Mesendoderm (in vitro differentiated cells): ENCODE results near the gene PRDX1.
"Not testable (repeated sequence)": the region's sequence is repeated elsewhere in the genome, so short reads cannot be mapped to it uniquely, and the experiment has no call there.

ENCODE experiments used
- DNase-seq: peaks from one replicate; pipeline ENCODE4 v3.0.0; 2013
- H2AK5ac ChIP-seq: 2 replicates; pipeline ENCODE4 v1.6.1; 2013; ENCODE audit warnings: low read length, inconsistent platforms
- H2BK120ac ChIP-seq: 2 replicates; pipeline ENCODE4 v1.6.1; 2013; ENCODE audit warnings: low read depth, mild to moderate bottlenecking, low read length, moderate library complexity, mixed read lengths
- H2BK15ac ChIP-seq: replicated peaks from 2 replicates; pipeline ENCODE4 v1.6.1; 2013; ENCODE audit warnings: low read depth, mild to moderate bottlenecking, moderate library complexity
- H2BK5ac ChIP-seq: 2 replicates; pipeline ENCODE4 v1.6.1; 2013; ENCODE audit warnings: low read length, inconsistent platforms
- H3K18ac ChIP-seq: 2 replicates; pipeline ENCODE4 v1.6.1; 2013; ENCODE audit warnings: mild to moderate bottlenecking, low read length, mixed read lengths
- H3K23ac ChIP-seq: one replicate; pipeline ENCODE4 v1.6.1; 2013; ENCODE audit warnings: low read length
- H3K27ac ChIP-seq: 2 replicates; pipeline ENCODE4 v1.5.1; 2013; ENCODE audit warnings: low read depth, mild to moderate bottlenecking, inconsistent platforms, low read length, moderate library complexity
- H3K27me3 ChIP-seq: 2 replicates; pipeline ENCODE4 v1.6.1; 2013; ENCODE audit warnings: low read length, control low read depth, mild to moderate bottlenecking, inconsistent platforms; ENCODE audit not compliant: insufficient read depth, poor library complexity
- H3K36me3 ChIP-seq: 2 replicates; pipeline ENCODE4 v1.6.1; 2013; ENCODE audit warnings: low read length, inconsistent platforms; ENCODE audit not compliant: control insufficient read depth, insufficient read depth
- H3K4ac ChIP-seq: one replicate; pipeline ENCODE4 v1.6.1; 2013; ENCODE audit warnings: low read depth, mild to moderate bottlenecking, low read length, moderate library complexity
- H3K4me1 ChIP-seq: 2 replicates; pipeline ENCODE4 v1.6.1; 2013; ENCODE audit warnings: low read depth, low read length, inconsistent platforms; ENCODE audit not compliant: control insufficient read depth
- H3K4me2 ChIP-seq: 2 replicates; pipeline ENCODE4 v1.6.1; 2013; ENCODE audit warnings: low read length
- H3K4me3 ChIP-seq: 2 replicates; pipeline ENCODE4 v1.5.1; 2013; ENCODE audit warnings: mild to moderate bottlenecking, low read length
- H3K56ac ChIP-seq: one replicate; pipeline ENCODE4 v1.6.1; 2013; ENCODE audit warnings: low read length
- H3K79me1 ChIP-seq: 2 replicates; pipeline ENCODE4 v1.6.1; 2013; ENCODE audit warnings: low read length, inconsistent platforms
- H3K79me2 ChIP-seq: 2 replicates; pipeline ENCODE4 v1.6.1; 2013; ENCODE audit warnings: mild to moderate bottlenecking, low read length; ENCODE audit not compliant: control insufficient read depth, insufficient read depth
- H3K9ac ChIP-seq: 2 replicates; pipeline ENCODE4 v1.6.1; 2013; ENCODE audit warnings: low read length, inconsistent platforms
- H4K5ac ChIP-seq: one replicate; pipeline ENCODE4 v1.6.1; 2013; ENCODE audit warnings: low read length
- H4K8ac ChIP-seq: one replicate; pipeline ENCODE4 v1.6.1; 2013; ENCODE audit warnings: low read depth, mild to moderate bottlenecking, control low read depth, low read length, moderate library complexity
- WGBS: extraction: QIAGEN DNeasy Blood & Tissue Kit; methylation state at CpG from one replicate; pipeline ENCODE4 v1.1.7; 2013; ENCODE audit warnings: low lambda C conversion rate, missing lambda C conversion rate; ENCODE audit not compliant: insufficient coverage; ENCODE audit errors: extremely low coverage; 5-methylcytosine and 5-hydroxymethylcytosine counted together

The PRDX1 gene

DNA sequence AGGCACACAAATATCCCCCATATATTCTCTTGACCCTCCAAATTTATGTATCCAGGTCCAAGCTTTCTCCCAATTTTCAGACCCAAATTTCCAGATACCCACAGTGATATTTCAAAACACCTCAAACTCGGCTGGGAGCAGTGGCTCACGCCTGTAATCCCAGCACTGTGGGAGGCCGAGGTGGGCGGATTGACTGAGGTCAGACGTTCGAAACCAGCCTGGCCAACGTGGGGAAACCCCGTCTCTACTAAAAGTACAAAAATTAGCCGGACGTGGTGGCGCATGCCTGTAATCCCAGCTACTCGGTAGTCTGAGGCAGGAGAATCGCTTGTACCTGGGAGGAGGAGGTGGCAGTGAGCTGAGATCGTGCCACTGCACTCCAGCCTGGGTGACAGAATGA, 32.3 kb downstream of the PRDX1 start:
- not testable (repeated sequence) for H3K36me3 ChIP-seq, H2BK5ac ChIP-seq, H3K79me1 ChIP-seq, H3K18ac ChIP-seq, H3K4me3 ChIP-seq, H3K4me1 ChIP-seq, H4K8ac ChIP-seq, H2BK120ac ChIP-seq, H2AK5ac ChIP-seq, H3K4me2 ChIP-seq, H3K79me2 ChIP-seq, DNase-seq, H3K4ac ChIP-seq, H2BK15ac ChIP-seq, H3K27ac ChIP-seq, H4K5ac ChIP-seq, H3K27me3 ChIP-seq, H3K23ac ChIP-seq
- H3K9ac ChIP-seq: peak overlapping the region; percentile 70
- peak overlapping the region; percentile 2 for H3K56ac ChIP-seq
- WGBS: no CpG with 5 or more reads among the region's 14 CpGs

DNA sequence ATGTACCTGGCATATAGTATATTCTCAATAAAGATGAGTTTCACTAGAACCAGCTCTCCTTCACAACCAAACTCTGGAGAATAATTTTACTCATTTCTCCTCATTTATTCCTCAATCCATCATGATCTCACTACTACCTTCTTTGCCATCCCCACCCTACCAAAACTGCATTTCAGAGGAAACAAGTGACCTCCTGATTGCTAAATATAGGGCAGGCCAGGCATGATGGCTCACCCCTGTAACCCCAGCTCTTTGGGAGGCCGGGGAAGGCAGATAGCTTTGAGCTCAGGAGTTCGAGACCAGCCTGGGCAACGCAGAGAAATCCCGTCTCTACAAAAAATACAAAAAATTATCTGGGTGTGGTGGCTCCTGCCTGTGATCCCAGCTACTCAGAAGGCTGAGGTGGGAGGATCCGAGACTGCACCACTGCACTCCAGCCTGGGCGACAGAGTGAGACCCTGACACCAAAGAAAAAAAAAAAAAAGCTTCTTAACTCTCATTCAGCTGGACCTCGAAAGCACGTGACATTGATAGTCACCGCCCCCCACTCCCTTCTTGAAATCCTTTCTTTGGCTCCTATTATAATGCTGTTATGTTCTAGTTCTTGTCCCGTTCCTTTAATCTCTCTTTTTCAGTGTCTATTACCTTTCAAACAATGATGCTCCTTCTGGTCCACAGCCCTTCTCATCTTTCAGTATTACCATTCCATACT, 32.9 kb downstream of the PRDX1 start:
- H2BK15ac ChIP-seq: no peak overlapping the region
- no peak overlapping the region for H3K9ac ChIP-seq
- H4K5ac ChIP-seq: no peak overlapping the region
- H3K27me3 ChIP-seq: no peaks in the 10 kb centered on the region
- no CpG with 5 or more reads among the region's 10 CpGs for WGBS
- no peak overlapping the region for H2AK5ac ChIP-seq
- H3K4ac ChIP-seq: no peak overlapping the region
- no peak for DNase-seq
- no peak overlapping the region for H2BK5ac ChIP-seq
- H3K4me2 ChIP-seq: no peak overlapping the region
- H3K4me3 ChIP-seq: no peak overlapping the region
- H3K18ac ChIP-seq: no peak overlapping the region
- no peaks in the 10 kb centered on the region for H3K79me1 ChIP-seq
- no peak overlapping the region for H3K56ac ChIP-seq
- H3K36me3 ChIP-seq: no peaks in the 10 kb centered on the region
- H3K23ac ChIP-seq: no peak overlapping the region
- no peak overlapping the region for H2BK120ac ChIP-seq
- no peaks in the 10 kb centered on the region for H3K79me2 ChIP-seq
- H3K27ac ChIP-seq: no peak overlapping the region
- H4K8ac ChIP-seq: no peak overlapping the region
- H3K4me1 ChIP-seq: no peaks in the 10 kb centered on the region

DNA sequence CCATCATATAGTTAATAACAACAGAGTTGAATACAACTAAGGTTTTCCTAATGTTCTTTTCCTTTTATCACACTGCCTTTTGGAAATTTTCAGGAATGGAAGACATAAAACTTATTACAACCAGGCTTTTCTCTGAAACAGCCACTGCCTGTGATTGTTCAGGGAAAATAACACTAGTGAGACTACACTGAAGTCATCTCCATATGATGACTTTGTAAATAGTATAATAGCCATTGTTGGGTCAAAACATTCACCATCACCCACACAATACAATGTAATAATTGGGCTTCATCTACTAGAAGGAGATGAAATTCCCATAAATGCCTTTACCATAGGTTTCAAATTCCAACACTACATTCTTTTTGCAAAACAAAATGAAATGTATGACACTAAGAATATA, 35.7 kb downstream of the PRDX1 start:
- Histone ChIP-seq H3K4me1 (no peaks in the 10 kb centered on the region), H3K4me3 (no peak overlapping the region), H4K8ac (no peak overlapping the region), H3K79me1 (no peaks in the 10 kb centered on the region), H2BK15ac (no peak overlapping the region), H3K56ac (no peak overlapping the region), H3K27me3 (no peaks in the 10 kb centered on the region), H3K36me3 (no peaks in the 10 kb centered on the region), H2BK5ac (no peak overlapping the region), H3K4me2 (no peak overlapping the region), H3K4ac (no peak overlapping the region), H4K5ac (no peak overlapping the region), H3K23ac (no peak overlapping the region), H3K9ac (no peak overlapping the region), H3K79me2 (no peaks in the 10 kb centered on the region), H2BK120ac (no peak overlapping the region), H3K27ac (no peak overlapping the region), H3K18ac (no peak overlapping the region), H2AK5ac (no peak overlapping the region)
- DNase-seq: no peak

DNA sequence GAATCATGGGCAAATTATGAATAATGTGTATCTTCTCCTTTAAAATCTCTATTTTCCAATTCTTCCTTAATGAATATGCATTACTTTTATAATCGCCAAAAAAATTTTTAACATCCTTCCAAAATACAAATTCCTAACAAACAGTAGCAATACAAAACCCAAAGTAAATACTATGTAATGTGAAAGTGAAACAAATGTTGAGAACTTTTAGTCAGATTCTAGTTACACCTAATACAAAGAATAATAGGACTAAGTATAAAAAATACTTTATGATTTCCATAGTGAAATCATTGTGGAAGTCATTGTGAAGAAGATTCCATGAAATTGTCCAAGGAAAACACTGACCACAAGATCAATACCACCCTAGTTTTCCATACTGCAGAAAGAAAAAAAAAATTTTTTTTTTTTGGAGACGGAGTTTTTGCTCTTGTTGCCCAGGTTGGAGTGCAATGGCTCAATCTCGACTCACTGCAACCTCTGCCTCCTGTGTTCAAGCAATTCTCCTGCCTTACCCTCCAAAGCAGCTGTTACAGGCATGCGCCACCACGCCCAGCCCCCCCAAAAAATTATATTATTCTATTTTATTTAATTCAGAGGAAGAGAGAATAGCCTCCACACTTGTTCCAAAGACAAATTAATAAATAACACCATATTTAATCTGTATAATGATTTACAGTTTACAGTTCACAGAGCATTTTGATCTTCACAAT, 42.5 kb downstream of the PRDX1 start:
- Histone ChIP-seq H2BK15ac (no peak overlapping the region), H3K23ac (no peak overlapping the region), H2AK5ac (no peak overlapping the region), H3K4ac (no peak overlapping the region), H4K8ac (no peak overlapping the region), H3K4me3 (no peak overlapping the region), H3K27me3 (no peaks in the 10 kb centered on the region), H3K4me2 (no peak overlapping the region), H2BK120ac (no peak overlapping the region), H2BK5ac (no peak overlapping the region), H3K18ac (no peak overlapping the region), H3K79me2 (no peaks in the 10 kb centered on the region), H3K4me1 (no peaks in the 10 kb centered on the region), H3K27ac (no peak overlapping the region), H3K9ac (no peak overlapping the region), H3K36me3 (no peaks in the 10 kb centered on the region), H3K79me1 (no peaks in the 10 kb centered on the region), H4K5ac (no peak overlapping the region), H3K56ac (no peak overlapping the region)
- DNase-seq: no peak
- 100% methylated on average over 1 of the region's 5 CpGs for WGBS

DNA sequence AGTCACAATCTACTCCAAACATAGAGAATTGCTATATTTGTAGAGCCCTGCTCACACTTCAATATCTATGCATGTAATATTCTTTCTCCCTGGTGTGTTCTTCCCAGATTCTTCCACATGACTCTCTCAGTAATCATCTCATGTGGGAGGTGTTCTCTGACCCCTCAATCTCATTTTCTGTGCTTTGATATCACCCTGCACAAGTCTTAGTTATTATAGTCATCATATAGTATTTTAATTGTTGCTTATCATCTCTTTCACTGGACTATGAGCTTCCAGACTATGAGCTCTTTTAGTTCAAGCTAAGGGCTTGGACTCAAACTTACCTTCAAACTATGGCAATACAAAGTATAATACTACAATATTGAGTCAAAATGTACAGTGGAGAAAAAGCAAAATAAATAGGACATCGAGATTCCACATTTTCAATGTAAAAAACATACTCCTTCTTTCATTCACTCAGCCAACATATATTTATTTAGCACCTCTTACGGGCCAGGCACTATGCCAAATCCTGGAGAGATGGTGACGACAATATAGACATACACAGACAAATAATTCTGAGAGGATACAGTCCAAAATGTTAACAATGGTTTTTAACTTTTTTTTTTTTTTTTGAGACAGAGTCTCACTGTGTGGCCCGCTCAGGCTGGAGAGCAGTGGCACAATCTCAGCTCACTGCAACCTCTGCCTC, 43.4 kb downstream of the PRDX1 start:
- no peak overlapping the region for H3K27ac ChIP-seq
- no peak overlapping the region for H3K18ac ChIP-seq
- H3K56ac ChIP-seq: no peak overlapping the region
- H3K27me3 ChIP-seq: no peaks in the 10 kb centered on the region
- DNase-seq: no peak
- no peaks in the 10 kb centered on the region for H3K79me1 ChIP-seq
- no peak overlapping the region for H3K9ac ChIP-seq
- H4K5ac ChIP-seq: no peak overlapping the region
- no peak overlapping the region for H2BK15ac ChIP-seq
- no peak overlapping the region for H3K4ac ChIP-seq
- H2BK5ac ChIP-seq: no peak overlapping the region
- no peak overlapping the region for H3K4me3 ChIP-seq
- WGBS: no CpG with 5 or more reads among the region's 4 CpGs
- no peak overlapping the region for H4K8ac ChIP-seq
- H3K23ac ChIP-seq: no peak overlapping the region
- no peaks in the 10 kb centered on the region for H3K79me2 ChIP-seq
- no peak overlapping the region for H2BK120ac ChIP-seq
- H3K4me1 ChIP-seq: no peaks in the 10 kb centered on the region
- H3K4me2 ChIP-seq: no peak overlapping the region
- no peaks in the 10 kb centered on the region for H3K36me3 ChIP-seq
- no peak overlapping the region for H2AK5ac ChIP-seq
